Measurements from ENCODE around the gene SLC46A1.

The SLC46A1 gene

GRCh38 chr17:28363776-28364650 is 42.0 kb downstream of the SLC46A1 start:
- in situ Hi-C loops (cut with MboI; ENCODE audit: low sequenced_read_pairs): no loop called here

GRCh38 chr17:28363186-28363585 is 42.8 kb downstream of the SLC46A1 start:
- in situ Hi-C loops (cut with MboI; ENCODE audit: low sequenced_read_pairs): no loop called here

- in situ Hi-C loops (cut with MboI; ENCODE audit: low sequenced_read_pairs): no loop called here
These were observed 48.2 kb downstream of the SLC46A1 start for GRCh38 chr17:28357901-28358197.

GRCh38 chr17:28357061-28357900 is 48.7 kb downstream of the SLC46A1 start, which contains the start of gene POLDIP2:
Gene POLDIP2, minus strand, starts transcription at chr17:28357527. Its CDS starts 79 bp downstream, at chr17:28357448.
- in situ Hi-C loops (cut with MboI; ENCODE audit: low sequenced_read_pairs): no loop called here

GRCh38 chr17:28350271-28350670 is 55.7 kb downstream of the SLC46A1 start:
- in situ Hi-C loops (cut with MboI; ENCODE audit: low sequenced_read_pairs): no loop called here

- in situ Hi-C loops (cut with MboI; ENCODE audit: low sequenced_read_pairs): no loop called here
These were observed 57.0 kb downstream of the SLC46A1 start for GRCh38 chr17:28348979-28349378.

- in situ Hi-C loops (cut with MboI; ENCODE audit: low sequenced_read_pairs): no loop called here
These were observed 58.6 kb downstream of the SLC46A1 start for GRCh38 chr17:28347261-28347891.

GRCh38 chr17:28346746-28347246 is 59.2 kb downstream of the SLC46A1 start:
- in situ Hi-C loops (cut with MboI; ENCODE audit: low sequenced_read_pairs): no loop called here

- in situ Hi-C loops (cut with MboI; ENCODE audit: low sequenced_read_pairs): no loop called here
These were observed 59.8 kb downstream of the SLC46A1 start for GRCh38 chr17:28346199-28346580.

GRCh38 chr17:28345419-28346198 is 60.4 kb downstream of the SLC46A1 start:
- in situ Hi-C loops (cut with MboI; ENCODE audit: low sequenced_read_pairs): no loop called here
